ENCODE data around the gene ATP5ME.

GRCh38 chr4:627347-628125 is 46.5 kb downstream of the ATP5ME start:
- TF ChIP-seq KDM1A (CRISPR knock-in tag; IDR thresholded peaks at IDR 0.05), result no peak
- TF ChIP-seq TAF15 (IDR thresholded peaks at IDR 0.05; ENCODE audit: low read depth, low read length, poor library complexity, severe bottlenecking), result no peak
- no peak for TF ChIP-seq EP300 (IDR thresholded peaks at IDR 0.05; ENCODE audit: low read depth in 2 of 2, low read length in 2 of 2)
- no peak for TF ChIP-seq EP300 (CRISPR knock-in tag; IDR thresholded peaks at IDR 0.05; ENCODE audit: borderline replicate concordance)
- TF ChIP-seq MYC (CRISPR knock-in tag; IDR thresholded peaks at IDR 0.05; ENCODE audit: borderline replicate concordance), result no peak
- TF ChIP-seq EZH2 (conservative IDR thresholded peaks at IDR 0.05; ENCODE audit: low read depth, low read length), result no peak
- TF ChIP-seq CTCF (CRISPR knock-in tag; IDR thresholded peaks at IDR 0.05), result no peak
- no peak for TF ChIP-seq YEATS2 (CRISPR knock-in tag; IDR thresholded peaks at IDR 0.05; ENCODE audit: borderline replicate concordance)
- TF ChIP-seq MAFK (conservative IDR thresholded peaks at IDR 0.05 in 1 of 2, IDR thresholded peaks at IDR 0.05 in 1 of 2; ENCODE audit: low read length in 2 of 2), result no peak
- TF ChIP-seq NR2C2 (CRISPR knock-in tag; IDR thresholded peaks at IDR 0.05; ENCODE audit: borderline replicate concordance), result no peak
- TF ChIP-seq JUND (CRISPR knock-in tag; IDR thresholded peaks at IDR 0.05), result no peak
- no peak for TF ChIP-seq POLR2A (IDR thresholded peaks at IDR 0.05; ENCODE audit: insufficient read depth in 1 of 2, low read depth in 2 of 2, low read length in 2 of 2)
- TF ChIP-seq TAF1 (CRISPR knock-in tag; IDR thresholded peaks at IDR 0.05), result no peak
- no peak for TF ChIP-seq ATF7 (IDR thresholded peaks at IDR 0.05)
- no peak for TF ChIP-seq ATF7 (CRISPR knock-in tag; IDR thresholded peaks at IDR 0.05)

Data from HepG2 (cell line).